GM21526 (cell line): Measurements from ENCODE around the gene MAML3.

ENCODE experiments used
- ATAC-seq: cut with Tn5 transposase; IDR thresholded peaks from one replicate; pipeline ENCODE4 v1.9.1; 2021; ENCODE audit warnings: moderate library complexity; ENCODE audit not compliant: unreplicated experiment, low FRiP score

MAML3 gene

DNA sequence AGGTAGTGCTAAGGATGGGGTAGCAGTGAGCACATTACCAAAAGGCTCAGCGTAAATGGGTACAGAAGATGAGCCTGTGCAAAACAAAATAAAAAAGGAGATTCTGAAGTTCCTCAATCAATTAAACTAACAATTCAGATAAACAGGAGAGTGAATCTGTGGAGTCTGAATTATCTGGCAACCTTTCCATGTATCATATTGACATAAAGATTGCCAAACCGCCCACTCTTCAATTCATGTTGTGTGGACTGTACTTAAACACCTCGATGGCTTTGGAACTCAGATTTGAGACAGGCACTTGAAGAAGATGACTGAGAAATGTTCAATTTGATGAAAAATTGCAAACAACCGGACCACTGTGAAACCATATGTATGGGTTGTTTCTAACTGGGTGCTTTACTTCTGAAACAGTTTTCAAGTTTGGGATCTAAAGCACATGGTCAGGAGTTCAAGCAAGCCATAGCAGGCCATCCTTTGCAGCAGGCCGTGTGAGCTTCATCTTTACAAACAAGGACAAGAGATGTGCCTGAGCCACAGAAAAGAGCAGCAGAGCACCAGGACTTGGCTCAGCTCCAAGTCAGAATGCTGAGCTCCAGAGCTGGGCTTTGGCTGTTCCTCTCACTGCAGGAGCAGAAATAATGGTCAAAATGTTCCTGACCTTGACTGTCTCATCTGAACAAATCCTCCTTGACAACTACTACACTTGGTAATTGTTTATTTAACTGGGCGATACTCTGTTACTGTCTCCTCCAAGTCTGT lies 380.2 kb downstream of the MAML3 start:
- ATAC-seq = no peak

DNA sequence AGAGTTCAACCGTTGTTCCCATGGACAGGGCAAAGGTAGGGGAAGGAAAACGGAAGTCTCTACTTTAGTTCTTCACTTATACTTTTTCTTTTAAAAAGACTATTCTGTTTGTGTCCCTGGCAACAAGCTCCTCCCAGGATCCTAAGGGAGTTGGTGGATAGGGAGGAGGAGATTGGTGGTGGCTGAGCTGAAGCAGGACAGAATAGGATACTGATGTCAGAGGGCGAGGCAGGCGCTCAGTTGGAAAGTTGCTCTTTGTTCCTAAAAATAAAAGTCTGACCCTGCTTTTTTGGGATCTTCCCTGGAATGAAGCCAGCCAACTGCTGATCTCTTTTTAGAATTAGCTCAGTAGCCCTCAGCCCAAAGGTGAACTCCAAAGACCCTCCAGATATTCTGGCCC lies 383.6 kb downstream of the MAML3 start:
- no peak for ATAC-seq

DNA sequence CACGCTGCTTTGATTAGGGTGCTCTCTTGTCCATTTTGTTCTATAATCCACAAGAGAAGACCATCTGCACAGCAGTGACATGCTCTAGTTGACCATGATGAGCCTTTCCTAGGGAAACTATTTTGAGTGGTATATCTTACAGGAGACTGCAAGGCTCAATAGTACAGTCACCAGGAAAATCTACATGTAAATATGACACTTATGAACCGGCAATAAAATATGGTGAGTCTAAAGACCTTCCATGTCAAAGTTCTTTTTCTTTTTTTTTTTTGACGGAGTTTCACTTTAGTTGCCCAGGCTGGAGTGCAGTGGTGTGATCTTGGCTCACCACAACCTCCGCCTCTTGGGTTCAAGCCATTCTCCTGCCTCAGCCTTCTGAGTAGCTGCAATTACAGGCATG lies 384.6 kb downstream of the MAML3 start:
- ATAC-seq = no peak

DNA sequence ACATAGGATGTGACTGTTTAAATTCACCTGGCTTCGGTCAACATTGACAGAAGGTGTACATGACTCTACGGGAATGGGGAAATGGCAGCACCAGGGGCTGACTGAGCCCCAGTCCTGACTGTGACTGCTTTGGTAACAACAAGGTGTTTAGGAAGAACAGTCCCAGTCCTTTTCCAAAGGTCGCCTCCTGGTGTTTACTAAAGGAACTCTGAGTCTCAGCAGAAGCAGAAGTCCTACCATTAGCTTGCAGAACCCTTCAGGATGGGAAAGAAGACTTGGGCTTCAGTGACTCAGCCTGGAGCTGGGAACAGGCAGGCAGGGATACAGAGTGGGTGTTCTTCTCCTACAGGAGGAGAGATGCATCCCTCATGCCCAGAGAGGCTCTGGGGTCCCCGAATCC lies 385.1 kb downstream of the MAML3 start:
- ATAC-seq = no peak

DNA sequence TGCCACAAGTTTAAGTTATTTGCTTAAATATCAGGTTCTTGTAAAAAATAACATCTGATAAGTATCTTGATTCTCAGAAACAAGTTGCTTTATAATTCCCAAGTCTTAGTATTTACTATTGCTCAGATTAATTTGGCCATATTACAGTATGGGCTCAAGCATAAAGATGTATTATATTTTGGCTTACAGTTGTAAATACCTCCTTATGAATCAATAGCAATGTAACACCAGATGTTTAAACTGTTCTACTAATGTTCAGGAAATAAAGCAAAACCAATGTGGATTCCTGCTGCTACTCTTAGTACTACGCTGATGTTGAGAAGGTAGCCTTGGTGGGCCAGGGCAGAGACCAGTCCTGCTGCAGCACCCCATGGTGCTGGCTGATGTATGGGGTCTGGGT lies 385.6 kb downstream of the MAML3 start:
- ATAC-seq = no peak

DNA sequence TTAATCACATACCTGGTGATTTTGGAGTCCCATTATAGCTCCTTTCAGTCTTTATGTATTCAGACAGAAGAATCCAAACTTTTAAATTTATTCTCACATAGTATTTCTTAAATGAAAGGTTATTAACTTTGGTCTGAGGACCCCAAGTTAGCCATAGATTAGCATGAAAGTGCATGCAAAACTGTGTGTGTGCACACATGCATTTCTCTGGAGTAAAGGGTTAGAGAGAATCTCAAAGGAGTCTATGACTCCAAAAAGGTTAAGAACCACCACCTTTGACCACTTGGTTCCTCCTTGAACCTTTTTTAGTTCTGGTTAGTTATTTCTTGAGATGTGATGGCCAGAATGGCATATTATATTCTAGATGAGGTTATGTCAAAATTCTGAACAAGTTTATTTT lies 386.4 kb downstream of the MAML3 start:
- no peak for ATAC-seq

DNA sequence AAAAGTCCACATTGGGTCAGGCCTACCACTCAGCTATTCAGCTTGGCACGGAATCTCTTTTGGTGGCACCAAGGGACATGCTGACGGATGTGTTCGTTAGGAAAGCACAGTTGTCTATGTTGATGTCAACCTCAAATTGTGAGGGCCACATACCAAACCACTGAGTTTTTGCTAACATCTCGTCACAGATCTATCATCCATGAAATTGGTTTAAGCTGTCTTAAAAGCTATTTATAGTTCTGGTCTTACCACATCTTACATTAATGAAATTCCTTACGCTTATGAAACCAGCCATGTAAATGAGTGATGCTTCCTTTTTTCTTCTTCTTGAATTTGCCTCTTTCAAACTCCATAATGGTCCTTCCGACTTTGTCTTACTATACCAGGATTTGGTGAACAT lies 386.8 kb downstream of the MAML3 start:
- no peak for ATAC-seq

DNA sequence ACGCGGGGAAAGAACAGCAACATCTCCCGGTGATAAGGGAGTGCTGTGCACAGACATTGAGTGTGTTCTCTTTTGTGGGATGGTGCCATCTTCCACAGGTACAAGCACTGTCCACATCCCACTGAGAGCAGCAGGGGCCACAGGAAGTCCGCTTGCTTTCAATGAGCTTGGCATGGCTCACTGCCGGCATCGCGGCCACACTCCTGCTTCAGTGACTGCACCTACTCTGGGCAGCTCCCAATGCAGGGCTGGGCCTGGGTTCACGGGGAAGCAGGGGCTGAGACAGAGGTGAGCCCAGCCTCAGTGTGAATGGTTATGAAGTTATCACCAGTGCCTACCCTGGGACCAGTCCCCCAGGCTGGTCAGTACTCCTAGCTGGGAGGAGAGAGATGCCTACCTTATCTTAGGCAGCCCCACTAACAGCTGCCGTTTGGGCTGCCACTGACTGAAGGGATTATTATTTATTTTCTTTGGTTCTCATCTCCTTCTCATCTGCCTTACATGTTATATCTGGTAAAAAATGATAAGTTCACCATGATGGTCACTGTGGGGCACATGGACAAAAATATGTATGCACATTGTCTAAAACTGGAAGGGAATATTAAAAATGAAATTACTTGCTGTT lies 389.2 kb downstream of the MAML3 start:
- no peak for ATAC-seq

DNA sequence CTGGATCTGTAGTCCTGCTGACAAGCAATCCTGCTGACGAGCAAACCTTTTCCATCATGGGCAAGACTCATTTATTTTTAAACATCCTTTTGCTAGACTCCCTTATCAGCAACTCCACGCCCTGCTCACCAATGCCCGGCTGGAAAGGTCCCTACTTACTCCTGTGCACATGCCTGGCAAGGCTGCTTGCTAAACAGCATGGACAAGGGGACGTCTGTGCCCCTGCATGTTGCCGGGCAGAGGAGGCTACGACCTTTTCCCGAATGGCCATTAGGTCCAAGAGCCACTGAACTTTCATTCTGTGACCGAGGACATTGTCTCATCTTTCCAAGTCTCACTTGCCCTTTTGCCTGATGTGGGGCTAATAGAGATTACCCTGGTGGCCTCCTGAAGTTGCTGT lies 389.8 kb downstream of the MAML3 start:
- no peak for ATAC-seq

DNA sequence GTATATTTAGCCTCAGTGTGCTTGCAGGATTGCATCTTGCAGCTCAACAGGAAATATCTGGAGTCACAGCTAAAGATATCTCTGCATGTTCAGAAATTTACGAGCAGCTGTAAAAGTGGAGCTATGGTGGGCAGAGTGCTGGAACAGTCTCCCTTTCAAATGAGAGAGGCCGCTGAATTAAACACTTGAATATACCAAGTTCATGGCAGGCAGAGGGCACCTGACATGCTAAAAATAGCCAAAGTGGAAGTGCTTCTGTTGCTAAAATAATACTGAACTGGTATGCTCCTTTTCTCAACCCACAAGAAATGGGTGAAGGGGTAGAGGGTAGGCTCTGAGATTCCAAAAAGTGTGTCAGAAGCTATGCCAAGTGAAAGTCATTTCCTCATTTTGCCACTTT lies 390.3 kb downstream of the MAML3 start:
- no peak for ATAC-seq

DNA sequence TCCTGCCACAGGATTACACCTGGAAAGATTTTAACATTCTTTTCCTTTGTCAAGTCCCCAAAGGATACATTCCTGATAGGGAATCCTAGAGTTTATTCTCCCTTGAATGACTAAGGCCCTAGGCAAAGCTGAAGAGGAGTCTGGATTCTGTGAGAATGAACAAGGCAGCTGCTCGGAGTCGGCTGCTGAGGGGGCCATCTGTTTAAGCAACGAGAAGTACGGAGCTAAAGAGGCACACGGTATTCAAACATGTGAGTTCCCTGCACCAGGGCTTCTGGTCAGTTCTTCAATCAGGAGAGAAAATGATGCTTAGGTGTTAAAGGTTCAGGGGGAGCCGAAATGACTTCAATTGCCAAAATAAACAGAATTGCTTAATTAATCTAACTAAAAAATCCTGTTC lies 390.8 kb downstream of the MAML3 start:
- no peak for ATAC-seq

DNA sequence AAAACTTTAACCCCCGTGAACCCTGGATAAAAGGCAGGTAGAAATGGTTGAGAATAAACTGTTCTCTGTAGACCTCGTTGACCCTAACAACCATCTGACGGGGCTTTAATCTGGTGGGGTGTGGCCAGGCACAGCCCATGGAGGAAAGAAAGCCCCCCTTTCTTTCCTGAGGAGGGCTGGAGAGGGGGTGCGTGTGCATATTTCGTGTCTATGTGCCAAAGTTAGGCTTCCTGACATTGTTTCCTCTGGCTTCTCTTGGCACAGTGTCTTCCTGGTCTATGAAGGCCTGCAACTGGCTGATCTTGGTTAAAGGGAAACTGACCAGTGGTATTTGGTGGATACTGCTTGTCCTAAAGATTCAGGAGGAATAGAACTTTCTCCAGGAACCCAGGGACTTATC lies 391.3 kb downstream of the MAML3 start:
- ATAC-seq = no peak

DNA sequence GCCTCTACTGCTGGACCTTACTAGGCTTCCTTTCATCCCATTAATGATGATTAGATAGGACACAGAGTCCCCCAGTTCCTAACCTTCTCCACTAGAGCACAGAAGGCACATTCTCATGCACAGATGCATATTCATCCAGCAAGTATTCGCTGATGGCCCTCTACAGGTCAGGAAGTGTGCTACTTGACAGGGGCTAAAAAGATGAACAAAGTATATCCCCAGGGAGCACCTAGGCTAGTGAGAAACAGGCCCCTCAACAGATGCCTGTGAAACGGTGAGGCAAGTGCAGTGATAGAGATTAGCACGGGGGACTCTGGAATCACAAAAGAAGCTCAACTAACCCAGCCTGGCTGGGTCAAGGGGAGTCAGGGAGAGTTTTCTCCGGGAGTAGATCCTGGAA lies 392.5 kb downstream of the MAML3 start:
- ATAC-seq = peak; percentile 69

DNA sequence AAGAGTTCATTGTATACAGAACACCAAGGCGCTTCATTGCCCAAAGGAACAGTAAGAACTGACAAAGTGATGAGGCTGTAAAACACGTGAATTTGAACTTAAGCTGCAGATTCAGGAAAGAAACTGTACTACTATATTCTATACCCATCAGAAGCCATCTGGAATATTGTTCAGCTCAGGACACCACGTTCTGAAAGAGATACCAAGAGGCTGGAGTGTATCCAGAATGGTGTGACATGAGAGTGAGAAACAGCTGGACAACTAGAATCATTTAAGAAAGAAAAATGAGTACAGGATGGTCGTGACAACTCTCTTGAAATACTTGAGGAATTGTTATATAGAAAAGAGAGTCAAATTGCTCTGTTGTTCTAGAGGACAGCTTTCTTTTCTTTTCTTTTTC lies 393.4 kb downstream of the MAML3 start:
- ATAC-seq = no peak

DNA sequence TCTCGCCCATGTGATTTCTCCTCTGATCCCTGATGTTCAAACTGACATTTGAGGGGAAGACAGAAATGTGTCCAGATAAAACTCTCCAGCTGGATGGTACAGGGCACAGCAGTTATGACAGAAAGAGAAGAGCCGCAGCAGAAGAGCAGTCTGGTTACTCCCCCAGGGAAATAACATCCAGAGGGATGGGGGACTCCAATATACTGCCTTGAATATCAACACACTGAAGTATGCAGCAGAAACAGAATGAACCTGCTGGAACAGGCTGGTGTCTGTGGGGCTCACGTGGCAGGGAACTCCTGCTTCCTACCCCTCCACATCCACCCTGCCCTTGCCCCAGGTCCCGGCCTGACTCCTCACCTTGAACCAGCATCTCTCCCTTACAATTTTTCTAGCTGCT lies 394.9 kb downstream of the MAML3 start:
- ATAC-seq = no peak

DNA sequence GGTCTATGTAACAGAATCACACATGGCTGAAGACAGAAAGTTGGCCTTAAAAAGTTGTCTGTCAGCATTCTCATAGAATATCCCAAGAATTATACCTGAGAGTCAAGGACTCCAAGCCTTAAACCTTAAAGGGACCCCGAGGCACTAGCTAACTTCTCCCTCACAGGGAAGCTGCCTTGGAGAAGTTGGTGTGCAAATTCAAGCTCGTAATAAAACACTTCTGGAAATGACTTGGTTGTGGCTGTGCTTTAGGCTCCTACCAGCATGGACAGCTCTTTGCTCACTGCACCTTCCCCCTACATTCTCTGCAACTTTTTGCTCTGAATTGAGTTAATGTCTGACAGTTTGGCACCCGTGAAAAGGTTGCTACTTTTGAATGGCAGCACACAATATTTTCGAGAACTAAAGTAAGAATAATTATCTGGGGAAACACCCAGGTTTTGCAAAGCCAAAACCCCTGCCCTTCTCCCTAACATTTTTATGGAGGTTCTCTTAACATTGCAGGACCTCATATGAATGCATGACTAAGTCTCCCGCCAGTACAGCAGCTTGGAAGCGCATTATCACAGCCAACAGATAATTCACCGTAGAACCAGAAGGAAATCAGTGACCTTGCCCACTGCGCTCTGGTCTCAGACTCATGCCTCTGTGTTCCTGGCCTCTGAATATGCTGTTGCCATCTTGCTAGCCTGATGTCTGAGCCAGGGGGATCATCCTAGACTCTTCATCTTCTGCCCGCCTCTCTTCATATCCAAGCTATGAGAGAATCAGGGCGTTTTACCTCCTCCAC lies 397.4 kb downstream of the MAML3 start:
- ATAC-seq = no peak

DNA sequence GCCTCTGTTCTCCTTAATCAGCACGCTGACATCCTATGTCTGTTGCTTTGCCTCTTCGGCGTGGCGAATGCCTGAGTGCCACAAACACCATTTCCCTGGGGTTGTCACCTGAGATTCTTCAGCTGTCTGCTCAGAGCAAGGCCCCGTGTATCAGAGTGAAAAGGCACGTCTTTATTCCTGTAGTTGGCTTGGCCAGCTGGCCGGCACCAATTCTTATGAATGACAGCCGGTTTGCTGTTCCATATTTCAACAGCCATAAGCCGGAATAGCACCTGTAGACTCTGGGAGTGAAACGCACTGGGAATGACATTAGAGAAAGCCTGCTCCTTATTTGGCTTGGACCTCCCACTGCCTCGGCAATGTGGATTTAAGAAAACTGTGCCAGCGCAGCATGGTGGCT lies 399.0 kb downstream of the MAML3 start:
- no peak for ATAC-seq

DNA sequence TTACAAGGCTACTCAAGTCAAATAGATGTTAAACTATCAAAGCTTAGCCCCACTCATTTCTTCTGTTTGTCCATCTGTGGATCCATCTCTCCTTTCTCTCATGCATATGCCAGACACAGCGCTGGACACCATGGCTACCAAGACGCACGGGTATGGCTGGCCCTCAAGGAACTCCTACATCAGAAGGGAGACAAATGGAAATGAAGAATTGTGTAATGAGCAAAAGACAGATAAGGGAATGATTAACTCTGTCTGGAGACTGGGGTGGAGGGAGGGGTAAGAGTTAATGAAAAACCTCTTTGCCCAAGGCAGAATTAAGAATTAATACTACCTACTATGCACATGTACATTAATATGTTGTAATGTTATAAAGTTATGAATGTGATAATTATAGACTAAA lies 400.3 kb downstream of the MAML3 start:
- no peak for ATAC-seq

DNA sequence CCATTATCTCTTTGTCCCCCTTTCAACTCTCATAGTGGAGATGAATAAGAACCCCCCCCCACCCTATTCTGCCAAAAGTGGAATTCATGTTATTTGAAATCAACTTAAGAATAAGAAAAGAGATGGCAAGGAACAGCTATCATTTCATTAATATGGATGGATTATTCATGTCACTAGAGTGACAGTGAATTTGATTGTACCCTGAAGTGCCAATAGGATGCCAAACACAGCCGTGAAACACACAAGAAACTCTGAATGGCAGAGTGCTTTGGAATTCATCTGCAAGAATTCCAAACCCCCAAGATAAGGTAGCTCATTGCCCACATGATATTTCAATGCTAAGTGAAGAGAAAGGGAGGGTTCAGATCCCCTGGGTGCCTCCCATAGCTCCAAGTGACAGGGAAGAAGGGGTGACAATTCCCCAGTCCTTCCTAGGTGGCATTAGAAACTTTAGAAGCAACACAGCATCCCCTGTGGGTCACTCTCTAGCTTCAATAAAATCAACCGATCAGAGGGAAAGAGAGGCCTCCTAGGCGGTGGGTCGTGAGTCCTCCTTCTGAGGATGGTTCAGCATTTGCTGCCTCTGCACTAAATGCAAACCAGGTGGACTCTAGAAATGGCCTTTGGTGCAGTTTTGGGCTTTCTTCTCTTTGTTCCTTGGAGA lies 404.0 kb downstream of the MAML3 start:
- ATAC-seq = no peak

DNA sequence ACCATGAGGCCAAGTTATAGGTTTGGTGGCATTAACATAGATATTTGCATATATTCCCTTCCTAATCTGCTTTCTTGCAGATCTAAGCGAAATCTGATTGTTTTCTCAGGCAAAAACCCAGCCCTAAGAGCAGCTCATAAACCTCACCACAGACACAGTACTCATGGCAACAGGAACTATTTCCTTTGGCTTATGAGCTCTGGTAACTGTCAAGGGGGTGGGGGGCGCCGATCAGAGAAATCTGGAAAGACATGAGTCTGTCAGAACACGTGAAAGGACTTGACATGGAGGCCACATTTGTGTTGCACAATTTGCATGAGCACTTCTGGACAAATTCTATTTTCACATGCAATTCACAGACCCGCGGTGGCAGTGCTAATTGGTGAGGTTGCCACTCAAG lies 404.6 kb downstream of the MAML3 start:
- no peak for ATAC-seq

DNA sequence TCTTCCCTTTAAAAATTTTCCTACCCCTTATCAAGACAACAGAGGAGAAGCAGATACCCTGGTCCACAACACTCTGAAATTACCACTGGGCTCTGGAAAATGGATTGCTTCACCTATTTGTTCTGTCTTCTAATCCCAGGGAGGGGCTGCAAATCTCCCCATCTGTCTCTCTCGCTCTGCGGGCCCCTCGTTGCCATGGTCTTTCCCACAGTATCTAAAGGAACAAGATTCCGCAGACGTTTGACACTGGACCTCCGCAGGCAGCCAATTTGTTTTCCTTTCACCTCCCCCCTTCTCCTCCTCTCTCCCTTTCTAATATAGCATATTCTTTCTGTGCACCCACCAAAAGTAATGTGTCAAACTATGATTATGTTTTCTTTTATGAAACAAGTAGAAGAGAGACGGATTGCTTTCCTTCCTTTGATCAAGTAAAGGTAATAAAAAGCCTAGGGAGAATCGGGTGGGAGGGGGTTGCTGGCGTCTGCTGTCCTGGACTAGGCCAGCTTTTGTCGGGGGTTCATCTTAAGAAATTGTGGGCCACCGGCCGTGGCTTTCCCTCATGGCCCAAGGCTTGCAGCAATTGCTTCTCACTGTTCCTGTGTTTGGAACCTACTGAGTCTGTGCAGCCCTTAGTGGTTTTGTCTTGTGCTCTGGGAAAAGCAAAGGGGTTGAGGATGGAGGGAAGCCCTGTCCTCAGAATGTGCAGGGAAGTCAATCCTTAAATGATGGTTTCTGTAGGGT lies 407.4 kb downstream of the MAML3 start:
- ATAC-seq = no peak
